ENCODE measurements around the gene DIP2B.

GRCh38 chr12:50612882-50613281 is 108.1 kb downstream of the DIP2B start:
- TF ChIP-seq CTCF (IDR thresholded peaks at IDR 0.05) (no peak), EZH2phosphoT487 (IDR thresholded peaks at IDR 0.05) (no peak), EZH2 (IDR thresholded peaks at IDR 0.05) (no peak)

All from neural progenitor cell (in vitro differentiated cells).